ENCODE results near the gene CLK2.

DNA sequence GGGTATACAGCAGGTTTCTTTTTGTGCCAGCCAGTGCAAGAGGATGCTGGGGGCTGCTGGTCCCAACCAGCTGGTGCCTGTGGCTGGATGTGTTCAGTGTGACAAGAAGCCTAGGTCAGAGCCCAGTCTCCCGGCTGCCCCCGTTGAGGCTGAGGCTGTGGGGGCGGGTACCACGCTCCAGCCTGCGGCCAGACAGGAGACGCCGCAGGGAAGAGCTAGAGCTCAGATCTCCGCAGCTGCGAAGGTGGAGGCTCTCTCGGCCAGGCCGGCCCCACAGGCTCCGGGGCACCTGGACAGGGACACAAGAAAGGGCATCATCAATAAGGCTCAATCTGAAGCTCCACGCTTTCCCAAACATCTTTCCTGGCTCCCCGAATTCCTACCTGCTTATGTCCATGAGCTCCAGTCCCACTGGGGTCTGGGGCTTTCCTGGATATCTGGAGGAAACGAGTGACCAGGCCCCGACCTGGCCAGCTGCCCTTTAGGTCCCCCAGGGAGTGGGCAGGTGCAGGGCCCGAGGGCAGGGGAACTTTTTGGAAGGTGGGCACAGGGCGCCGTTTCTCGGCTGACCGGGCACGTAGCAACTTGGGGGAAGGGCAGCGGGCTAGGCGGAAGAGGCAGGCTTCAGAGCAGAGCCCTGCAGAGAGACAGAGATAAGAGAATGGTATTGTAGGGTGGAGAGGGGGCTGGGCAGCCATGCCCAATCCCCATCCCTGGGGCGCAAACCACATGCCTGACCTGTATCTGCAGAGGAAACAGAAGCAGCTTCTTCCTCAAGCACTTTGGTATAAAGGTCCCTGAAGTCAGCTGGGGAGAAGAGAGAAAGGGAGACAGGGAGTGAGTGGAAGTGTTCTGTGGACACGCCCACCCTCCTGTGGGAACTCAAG, 25.4 kb downstream of the CLK2 start:
- TF ChIP-seq, protein P1, sequence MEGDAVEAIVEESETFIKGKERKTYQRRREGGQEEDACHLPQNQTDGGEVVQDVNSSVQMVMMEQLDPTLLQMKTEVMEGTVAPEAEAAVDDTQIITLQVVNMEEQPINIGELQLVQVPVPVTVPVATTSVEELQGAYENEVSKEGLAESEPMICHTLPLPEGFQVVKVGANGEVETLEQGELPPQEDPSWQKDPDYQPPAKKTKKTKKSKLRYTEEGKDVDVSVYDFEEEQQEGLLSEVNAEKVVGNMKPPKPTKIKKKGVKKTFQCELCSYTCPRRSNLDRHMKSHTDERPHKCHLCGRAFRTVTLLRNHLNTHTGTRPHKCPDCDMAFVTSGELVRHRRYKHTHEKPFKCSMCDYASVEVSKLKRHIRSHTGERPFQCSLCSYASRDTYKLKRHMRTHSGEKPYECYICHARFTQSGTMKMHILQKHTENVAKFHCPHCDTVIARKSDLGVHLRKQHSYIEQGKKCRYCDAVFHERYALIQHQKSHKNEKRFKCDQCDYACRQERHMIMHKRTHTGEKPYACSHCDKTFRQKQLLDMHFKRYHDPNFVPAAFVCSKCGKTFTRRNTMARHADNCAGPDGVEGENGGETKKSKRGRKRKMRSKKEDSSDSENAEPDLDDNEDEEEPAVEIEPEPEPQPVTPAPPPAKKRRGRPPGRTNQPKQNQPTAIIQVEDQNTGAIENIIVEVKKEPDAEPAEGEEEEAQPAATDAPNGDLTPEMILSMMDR (IDR thresholded peaks at IDR 0.05; ENCODE audit: insufficient read depth, low read length), result no peak
- TF ChIP-seq SPI1 (IDR thresholded peaks at IDR 0.05; ENCODE audit: borderline replicate concordance, low read depth) (no peak), POLR2AphosphoS5 (IDR thresholded peaks at IDR 0.05; ENCODE audit: low read depth) (no peak), GABPA (IDR thresholded peaks at IDR 0.05; ENCODE audit: low read depth) (no peak)

Data from HL-60 (cell line).